ENCODE results near the gene GMPR2. TPM values are rescaled to one million over a fixed set of nuclear protein-coding genes. Genes with fewer than 3 reads are reported as not detected.

The GMPR2 gene
- total RNA-seq, 4 donors from 2014 or later, result 25.4 to 49.7 (median 47.8) TPM

DNA sequence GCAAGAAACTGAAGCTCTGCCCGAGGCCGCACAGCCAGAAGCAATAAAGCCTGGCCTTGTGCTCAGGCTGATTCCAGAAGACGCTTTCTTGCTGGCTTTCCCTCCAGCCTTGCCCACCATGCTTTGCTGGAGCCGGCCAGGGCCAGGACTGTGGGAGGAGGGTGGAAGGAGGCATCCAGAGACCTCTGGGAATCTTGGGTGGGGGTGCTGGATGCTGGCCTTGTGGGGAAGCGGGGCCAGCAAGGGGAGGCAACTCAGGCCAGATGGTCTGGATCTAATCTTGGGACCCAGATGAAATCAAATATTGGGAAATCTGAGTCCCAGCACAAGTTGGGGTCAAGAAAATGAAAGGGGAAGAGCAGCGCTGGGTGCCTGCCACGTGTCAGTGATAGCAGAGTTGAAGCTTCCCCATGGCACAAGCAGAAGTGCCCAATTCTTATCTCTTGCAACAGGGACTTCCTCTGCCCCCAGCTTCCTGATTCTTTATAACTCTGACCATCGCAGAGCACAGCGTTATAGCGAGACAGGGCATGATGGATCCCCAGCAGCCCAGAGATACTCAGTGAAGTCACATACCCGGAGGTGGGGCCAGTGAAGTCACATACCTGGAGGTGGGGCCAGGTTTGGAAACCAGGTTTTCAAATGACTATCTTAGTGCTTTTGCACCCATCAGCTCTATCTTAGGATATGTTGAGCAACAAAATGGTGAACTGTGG, 45.0 kb downstream of the GMPR2 start:
- peaks cover 63% of the 10 kb centered on the region for H3K4me1 ChIP-seq
- H3K9me3 ChIP-seq, result no peaks in the 10 kb centered on the region
- no peak for TF ChIP-seq CTCF (IDR thresholded peaks at IDR 0.05)
- no peak for TF ChIP-seq POLR2A (IDR thresholded peaks at IDR 0.05)
- TF ChIP-seq EP300 (IDR thresholded peaks at IDR 0.05), result no peak
- no peak for TF ChIP-seq POLR2AphosphoS5 (IDR thresholded peaks at IDR 0.05)
- DNase-seq (ENCODE audit: low spot score in 2 of 2), result no peak
- H3K4me3 ChIP-seq, result no peak overlapping the region
- 67% methylated on average over 11 of the region's 11 CpGs for WGBS
- no peaks in the 10 kb centered on the region for H3K36me3 ChIP-seq
- H3K27ac ChIP-seq, result peak overlapping the region; percentile 31
- H3K27me3 ChIP-seq, result no peaks in the 10 kb centered on the region

DNA sequence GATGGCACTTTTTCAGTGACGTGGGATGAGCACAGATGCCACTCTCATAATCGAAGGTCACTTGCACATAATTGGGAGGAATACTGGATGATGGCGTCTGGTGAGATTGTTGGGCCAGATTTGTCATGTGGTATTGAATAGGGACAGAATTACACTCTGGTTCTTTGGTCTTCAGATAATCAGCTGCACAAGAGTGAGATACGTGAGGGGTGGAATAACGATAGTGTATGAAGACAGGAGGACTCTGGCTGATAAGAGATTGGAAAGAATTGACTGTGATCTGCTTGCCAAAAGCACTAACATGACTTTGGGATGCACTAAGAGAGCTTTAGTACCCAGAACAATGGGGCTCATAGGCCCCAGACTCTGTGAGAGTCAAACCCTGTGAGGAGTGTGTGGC, 45.7 kb downstream of the GMPR2 start:
- Histone ChIP-seq H3K36me3 (no peaks in the 10 kb centered on the region), H3K4me3 (no peak overlapping the region), H3K27me3 (no peaks in the 10 kb centered on the region), H3K27ac (no peak overlapping the region), H3K4me1 (peaks cover 57% of the 10 kb centered on the region), H3K9me3 (no peaks in the 10 kb centered on the region)
- TF ChIP-seq POLR2A (IDR thresholded peaks at IDR 0.05), result no peak
- TF ChIP-seq CTCF (IDR thresholded peaks at IDR 0.05), result no peak
- TF ChIP-seq POLR2AphosphoS5 (IDR thresholded peaks at IDR 0.05), result no peak
- DNase-seq (ENCODE audit: low spot score in 2 of 2), result no peak
- WGBS, result 92% methylated on average over 5 of the region's 5 CpGs

DNA sequence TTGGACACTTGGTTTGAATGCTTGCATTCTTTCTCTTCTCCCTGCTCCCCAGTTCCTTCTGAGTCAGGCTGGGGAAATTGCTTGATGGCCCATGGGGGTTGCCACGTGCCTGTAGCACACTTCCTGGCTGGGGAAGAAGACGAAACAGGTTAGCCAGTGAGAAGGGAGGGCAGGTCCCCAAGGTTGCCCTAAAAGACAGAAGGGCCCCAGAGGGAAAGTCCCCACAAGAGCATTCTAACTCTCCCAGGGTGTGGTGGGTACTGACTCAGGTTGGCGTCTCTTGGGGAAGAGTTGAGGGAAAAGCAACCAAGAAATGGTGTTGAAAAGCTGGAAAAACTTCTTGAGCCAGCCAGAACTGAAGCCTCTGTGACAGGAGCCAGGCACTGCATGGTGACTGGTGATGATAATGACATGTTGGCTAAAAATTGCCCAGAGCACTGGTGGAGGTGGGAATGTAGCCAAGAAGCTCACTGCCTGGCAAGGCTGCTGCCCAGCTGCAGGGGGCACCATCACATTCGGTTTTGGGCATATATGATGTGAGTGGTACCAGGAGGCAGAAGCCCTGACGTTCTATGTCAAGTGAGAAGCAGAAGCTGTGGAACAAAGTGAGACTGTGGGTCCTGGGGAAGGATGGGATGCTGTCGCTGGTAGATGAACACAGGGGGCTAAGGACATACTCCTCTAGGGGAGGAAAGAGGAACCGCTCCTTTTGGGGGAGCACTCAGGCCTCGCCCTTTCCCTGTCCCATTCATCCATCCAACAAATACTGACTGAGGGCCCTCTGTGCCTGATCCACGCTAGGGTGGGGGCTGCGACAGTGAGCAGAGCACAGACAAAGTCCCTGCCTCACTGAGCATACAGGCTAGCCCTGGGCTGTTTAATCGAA, 46.8 kb downstream of the GMPR2 start:
- Histone ChIP-seq H3K9me3 (no peaks in the 10 kb centered on the region), H3K36me3 (no peaks in the 10 kb centered on the region), H3K27me3 (no peaks in the 10 kb centered on the region), H3K27ac (no peak overlapping the region), H3K4me1 (peaks cover 51% of the 10 kb centered on the region), H3K4me3 (no peak overlapping the region)
- no peak for DNase-seq (ENCODE audit: low spot score in 2 of 2)
- WGBS, result 64% methylated on average over 11 of the region's 11 CpGs
- TF ChIP-seq CTCF (IDR thresholded peaks at IDR 0.05), result peak in 1 of 2 donors; percentile 30
- TF ChIP-seq POLR2AphosphoS5 (IDR thresholded peaks at IDR 0.05), result no peak

GRCh38 chr14:24280797-24281460, 48.2 kb downstream of the GMPR2 start:
- H3K4me1 ChIP-seq, result peaks cover 52% of the 10 kb centered on the region
- no peak for TF ChIP-seq POLR2A (IDR thresholded peaks at IDR 0.05)
- no peak for TF ChIP-seq POLR2AphosphoS5 (IDR thresholded peaks at IDR 0.05)
- no peak for TF ChIP-seq EP300 (IDR thresholded peaks at IDR 0.05)
- no peak for TF ChIP-seq CTCF (IDR thresholded peaks at IDR 0.05)
- WGBS, result 75% methylated on average over 6 of the region's 6 CpGs
- no peak overlapping the region for H3K27ac ChIP-seq
- DNase-seq (ENCODE audit: low spot score in 2 of 2), result no peak
- no peaks in the 10 kb centered on the region for H3K27me3 ChIP-seq
- H3K4me3 ChIP-seq, result no peak overlapping the region
- H3K9me3 ChIP-seq, result no peaks in the 10 kb centered on the region
- H3K36me3 ChIP-seq, result no peaks in the 10 kb centered on the region

DNA sequence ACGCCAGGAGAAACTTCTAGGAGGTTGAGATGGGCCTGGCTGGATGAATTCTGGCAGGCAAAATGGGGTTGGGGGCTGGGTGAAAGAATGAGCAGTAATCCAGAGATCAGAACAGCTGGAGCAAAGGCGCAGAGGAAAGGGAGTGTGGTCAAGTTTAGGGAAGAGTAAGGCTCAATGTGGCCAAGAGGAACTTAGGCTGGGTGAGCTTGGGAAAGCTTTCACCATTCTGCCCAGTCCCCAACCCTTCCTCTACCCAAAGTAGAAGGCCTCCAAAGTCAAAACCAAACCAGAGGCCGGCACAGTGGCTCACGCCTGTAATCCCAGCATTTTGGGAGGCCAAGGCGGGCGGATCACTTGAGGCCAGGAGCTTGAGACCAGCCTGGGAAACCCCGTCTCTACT, 48.9 kb downstream of the GMPR2 start:
- Histone ChIP-seq H3K4me3 (no peak overlapping the region), H3K27ac (no peak overlapping the region), H3K4me1 (peaks cover 53% of the 10 kb centered on the region), H3K36me3 (no peaks in the 10 kb centered on the region), H3K9me3 (no peaks in the 10 kb centered on the region), H3K27me3 (no peaks in the 10 kb centered on the region)
- TF ChIP-seq EP300 (IDR thresholded peaks at IDR 0.05) (no peak), POLR2AphosphoS5 (IDR thresholded peaks at IDR 0.05) (no peak), CTCF (IDR thresholded peaks at IDR 0.05) (no peak)
- no peak for DNase-seq (ENCODE audit: low spot score in 2 of 2)
- 90% methylated on average over 7 of the region's 7 CpGs for WGBS

All from suprapubic skin (tissue), 4 donors.